Transverse colon (tissue), 4 donors: ENCODE measurements around the gene TP53TG3C. TPM values are rescaled to one million over a fixed set of nuclear protein-coding genes. Genes with fewer than 3 reads are reported as not detected.
"Not testable (repeated sequence)": the region's sequence is repeated elsewhere in the genome, so short reads cannot be mapped to it uniquely, and the experiment has no call there.

ENCODE experiments used
- DNase-seq: peaks from one replicate; pipeline ENCODE4 v3.0.0-alpha.2; 2019
- H3K27ac ChIP-seq, 4 donors: fragments of 200-600 bp; sonication (generic); 2 replicates each; pipeline ENCODE4 v1.5.1; 2016 to 2018; ENCODE audit warnings: inconsistent platforms in 4 of 4
- H3K27me3 ChIP-seq: fragments of 200-600 bp; sonication (generic); 2 replicates; pipeline ENCODE4 v1.5.1; 2017; ENCODE audit warnings: inconsistent platforms
- H3K36me3 ChIP-seq, 4 donors: fragments of 200-600 bp; sonication (generic); 2 replicates each; pipeline ENCODE4 v1.5.1; 2017 to 2019; ENCODE audit warnings: inconsistent platforms in 4 of 4
- H3K4me1 ChIP-seq, 4 donors: fragments of 200-600 bp; sonication (generic); 2 replicates each; pipeline ENCODE4 v1.5.1; 2017 to 2020; ENCODE audit warnings: inconsistent platforms in 4 of 4
- H3K4me3 ChIP-seq, 4 donors: fragments of 200-600 bp; sonication (generic); 1 replicate in 1 of 4; 2 replicates in 3 of 4; pipeline versions ENCODE4 v1.5.1 to v1.6.1; 2017 to 2019; ENCODE audit warnings: inconsistent platforms in 4 of 4
- H3K9me3 ChIP-seq, 2 donors: fragments of 200-600 bp; sonication (generic); 2 replicates each; pipeline ENCODE4 v1.5.1; 2017 to 2019; ENCODE audit warnings: inconsistent platforms in 2 of 2
- WGBS, 2 donors: methylation state at CpG; one replicate each; pipeline ENCODE4 v1.1.5; 2018; ENCODE audit warnings: low coverage in 1 of 2; 5-methylcytosine and 5-hydroxymethylcytosine counted together
- in situ Hi-C, 4 donors: fragments of 200-750 bp; cut with MboI; loops; one replicate each; pipeline versions ENCODE4 v1.15.0 to v1.15.1; 2017; ENCODE audit warnings: low sequenced_read_pairs in 3 of 4, low pct_ligation_motif_present in 1 of 4, low pct_unique_long_range_greater_than_20kb in 1 of 4
- intact Hi-C: fragments of 100-400 bp; cut with DNase I; formaldehyde crosslinking; loops from one replicate; pipeline ENCODE4 v1.15.1; 2023; ENCODE audit warnings: low total_unique reads
- small RNA-seq, 4 donors: library from RNA; depleted of rRNA; stranded (forward); fragments of <200 nt; gene quantifications; one replicate each; pipeline ENCODE3, GENCODE V24; 2016
- total RNA-seq, 4 donors: library from RNA; depleted of rRNA; stranded (reverse); fragments of >200 nt; gene quantifications; one replicate each; pipeline ENCODE4 v1.1.0, GENCODE V29; 2016

TP53TG3C gene
- total RNA-seq = not detected

- in situ Hi-C loops, H3K27me3 ChIP-seq, intact Hi-C loops: not testable (repeated sequence)
Measured at GRCh38 chr16:33193926-33194325, at the start of gene TP53TG3C. Gene TP53TG3C, plus strand, starts transcription at chr16:33194226. Its CDS starts 68 bp downstream, at chr16:33194294.

More at GRCh38 chr16:33193926-33194325, at the start of gene TP53TG3C:
- H3K36me3 ChIP-seq, H3K4me3 ChIP-seq, H3K9me3 ChIP-seq, H3K4me1 ChIP-seq, DNase-seq, H3K27ac ChIP-seq: not testable (repeated sequence)
- WGBS, 2 donors = no CpG with 5 or more reads among the region's 25 CpGs

Small RNA genes lying within 50 kb of the gene (small RNA-seq; reads per million reads assigned to genes)
- gene AC138869.1 = 0 reads per million in 4 donors

Other genes with a start within 250 kb of the TP53TG3C start
- not detected for gene TP53TG3E, start 110.1 kb downstream of the TP53TG3C start, total RNA-seq
- not detected for gene TP53TG3B, start 166.6 kb downstream of the TP53TG3C start, total RNA-seq